ENCODE measurements around the gene PLA2R1. TPM values are rescaled to one million over a fixed set of nuclear protein-coding genes. Genes with fewer than 3 reads are reported as not detected.

The PLA2R1 gene
- polyA plus RNA-seq, 1 of the 3 experiments (the other 2 are of a cell fraction): not detected

- no peak for TF ChIP-seq NFIC (IDR thresholded peaks at IDR 0.05; ENCODE audit: borderline replicate concordance)
- peak; percentile 43 for TF ChIP-seq CTCF (IDR thresholded peaks at IDR 0.05)
- 77% methylated on average over 3 of the region's 3 CpGs for WGBS (ENCODE audit: low lambda C conversion rate)
- CTCF ChIA-PET: interaction anchor here (0.9 to 2.6 kb wide), 2 partner anchors 11 to 24 kb away, joined by 4 to 8 read pairs; no protein-coding TSS in a partner anchor
Measured at GRCh38 chr2:160085662-160086061, 23.2 kb upstream of the PLA2R1 start.

GRCh38 chr2:160077912-160078810, 15.7 kb upstream of the PLA2R1 start:
- Histone ChIP-seq H3K27ac (ENCODE audit: low read depth in 2 of 2, low read length in 1 of 2) (no peak overlapping the region), H3K4me3 (ENCODE audit: low read depth in 2 of 2, low read length in 1 of 2) (no peak overlapping the region), H3K27me3 (ENCODE audit: insufficient read depth) (no peaks in the 10 kb centered on the region), H3K79me2 (ENCODE audit: insufficient read depth) (no peaks in the 10 kb centered on the region), H3K36me3 (replicated peaks in 1 of 2; ENCODE audit: control insufficient read depth in 1 of 2, insufficient read depth in 2 of 2, low read length in 1 of 2) (no peaks in the 10 kb centered on the region), H2AFZ (ENCODE audit: low read depth) (no peak overlapping the region), H4K20me1 (ENCODE audit: insufficient read depth) (no peaks in the 10 kb centered on the region), H3F3A (replicated peaks; ENCODE audit: insufficient read depth) (no peaks in the 10 kb centered on the region), H3K9me3 (no peaks in the 10 kb centered on the region), H3K9ac (no peak overlapping the region), H3K4me1 (ENCODE audit: control insufficient read depth in 1 of 2, insufficient read depth in 2 of 2, low read depth in 1 of 2, low read length in 1 of 2) (no peaks in the 10 kb centered on the region), H3K9me2 (no peaks in the 10 kb centered on the region), H3K4me2 (no peak overlapping the region)
- TF ChIP-seq YY1 (IDR thresholded peaks at IDR 0.05; ENCODE audit: low read depth): no peak
- TF ChIP-seq ELF1 (IDR thresholded peaks at IDR 0.05): no peak
- TF ChIP-seq TAF1 (IDR thresholded peaks at IDR 0.05; ENCODE audit: borderline replicate concordance, low read depth, low read length): no peak
- TF ChIP-seq GATA2 (CRISPR knock-in tag; IDR thresholded peaks at IDR 0.05): no peak
- TF ChIP-seq GABPA (IDR thresholded peaks at IDR 0.05; ENCODE audit: low read depth): no peak
- TF ChIP-seq SMC3 (IDR thresholded peaks at IDR 0.05; ENCODE audit: low read depth, low read length): no peak
- TF ChIP-seq FOXM1 (IDR thresholded peaks at IDR 0.05; ENCODE audit: low read depth): no peak
- TF ChIP-seq MEF2A (IDR thresholded peaks at IDR 0.05; ENCODE audit: borderline replicate concordance, low read depth): no peak
- no peak for TF ChIP-seq RAD21 (IDR thresholded peaks at IDR 0.05; ENCODE audit: low read length)
- TF ChIP-seq IRF3 (IDR thresholded peaks at IDR 0.05; ENCODE audit: low read depth, low read length): no peak
- no peak for TF ChIP-seq USF2 (IDR thresholded peaks at IDR 0.05; ENCODE audit: borderline replicate concordance, low read depth, low read length)
- ChIA-PET CTCF (interaction anchor here (0.8 to 1.3 kb wide), 5 partner anchors 13 to 986 kb away, joined by 3 to 5 read pairs (median 3); no protein-coding TSS in a partner anchor), POLR2A (no interaction called here)
- 47% methylated on average over 4 of the region's 4 CpGs for WGBS (ENCODE audit: low lambda C conversion rate)
- no peak for DNase-seq

More at GRCh38 chr2:160085662-160086061, 23.2 kb upstream of the PLA2R1 start:
- Histone ChIP-seq H4K20me1 (ENCODE audit: insufficient read depth) (no peaks in the 10 kb centered on the region), H3K27ac (ENCODE audit: low read depth in 2 of 2, low read length in 1 of 2) (no peak overlapping the region), H3K4me2 (no peak overlapping the region), H3K79me2 (ENCODE audit: insufficient read depth) (no peaks in the 10 kb centered on the region), H3K9ac (no peak overlapping the region), H3K9me3 (peaks cover 5% of the 10 kb centered on the region), H3K9me2 (no peaks in the 10 kb centered on the region), H3F3A (replicated peaks; ENCODE audit: insufficient read depth) (no peaks in the 10 kb centered on the region), H3K27me3 (ENCODE audit: insufficient read depth) (no peaks in the 10 kb centered on the region), H3K4me1 (ENCODE audit: control insufficient read depth in 1 of 2, insufficient read depth in 2 of 2, low read depth in 1 of 2, low read length in 1 of 2) (no peaks in the 10 kb centered on the region), H3K4me3 (ENCODE audit: low read depth in 2 of 2, low read length in 1 of 2) (no peak overlapping the region), H2AFZ (ENCODE audit: low read depth) (no peak overlapping the region), H3K36me3 (replicated peaks in 1 of 2; ENCODE audit: control insufficient read depth in 1 of 2, insufficient read depth in 2 of 2, low read length in 1 of 2) (no peaks in the 10 kb centered on the region)
- no peak for DNase-seq
- POLR2A ChIA-PET: no interaction called here

Data from SK-N-SH (cell line).